ENCODE measurements around the gene CD2AP. TPM values are rescaled to one million over a fixed set of nuclear protein-coding genes. Genes with fewer than 3 reads are reported as not detected.

Gene CD2AP
- total and polyA plus RNA-seq, 9 of the 15 experiments (the other 6 are each of a cell fraction or from before 2014, with no cell fraction given), result 9.4 to 69.7 (median 38.7) TPM

- Histone ChIP-seq H3K36me3 (ENCODE audit: control insufficient read depth, insufficient read depth, low read length) (no peaks in the 10 kb centered on the region; the same call in 2 of the 3 replicates), H3K9me1 (ENCODE audit: control insufficient read depth, insufficient read depth, low read length) (no peaks in the 10 kb centered on the region), H2AFZ (ENCODE audit: low read depth, low read length) (no peak overlapping the region), H3K4me2 (ENCODE audit: insufficient read depth, low read length) (no peak overlapping the region), H3K9ac (ENCODE audit: insufficient read depth in 1 of 2, low read depth in 2 of 2, low read length in 2 of 2) (no peak overlapping the region), H3K4me3 (no peak overlapping the region), H4K20me1 (replicated peaks; ENCODE audit: control insufficient read depth, insufficient read depth, low read length) (no peaks in the 10 kb centered on the region), H3K4me1 (replicated peaks in 1 of 2; ENCODE audit: control insufficient read depth in 2 of 2, insufficient read depth in 2 of 2, low read length in 2 of 2) (peaks cover 0 to 21% of the 10 kb centered on the region in 2 experiments; a peak in 3 of 5 replicates), H3K27ac (ENCODE audit: extremely low read depth, low read depth, low read length) (no peak overlapping the region), H3K79me2 (ENCODE audit: control insufficient read depth, insufficient read depth, low read length) (no peaks in the 10 kb centered on the region), H3K9me3 (replicated peaks; ENCODE audit: control insufficient read depth, insufficient read depth, low read depth, low read length) (no peaks in the 10 kb centered on the region), H3K27me3 (ENCODE audit: control insufficient read depth in 2 of 2, insufficient read depth in 2 of 2, low read length in 2 of 2) (no peaks in the 10 kb centered on the region)
- intact Hi-C loops (cut with micrococcal nuclease) (no loop called here), in situ Hi-C loops (cut with MboI) (no loop called here)
- DNase-seq (ENCODE audit: extremely low read depth in 1 of 4, low spot score in 3 of 4) (no peak), ATAC-seq (no peak), FAIRE-seq (no peak)
- TF ChIP-seq SIRT6 (IDR thresholded peaks at IDR 0.05; ENCODE audit: low read depth, low read length) (no peak), BRD4 (IDR thresholded peaks at IDR 0.05) (no peak), E2F8 (IDR thresholded peaks at IDR 0.05; ENCODE audit: low read depth, partially characterized antibody) (no peak), ZNF175 (CRISPR knock-in tag; IDR thresholded peaks at IDR 0.05; ENCODE audit: low read depth) (no peak), ZSCAN29 (IDR thresholded peaks at IDR 0.05) (no peak), SRSF7 (optimal IDR thresholded peaks at IDR 0.05; ENCODE audit: low read depth, low read length) (no peak), BRF1 (IDR thresholded peaks at IDR 0.05; ENCODE audit: borderline replicate concordance, extremely low read depth, insufficient read length) (no peak), ZNF79 (CRISPR knock-in tag; IDR thresholded peaks at IDR 0.05; ENCODE audit: low read depth) (no peak), NR1H2 (CRISPR knock-in tag; IDR thresholded peaks at IDR 0.05) (no peak), NFRKB (IDR thresholded peaks at IDR 0.05; ENCODE audit: low read depth) (no peak), ZKSCAN8 (CRISPR knock-in tag; IDR thresholded peaks at IDR 0.05) (no peak), ZNF57 (CRISPR knock-in tag; IDR thresholded peaks at IDR 0.05) (no peak), TOE1 (IDR thresholded peaks at IDR 0.05; ENCODE audit: borderline replicate concordance) (no peak), TOE1 (CRISPR knock-in tag; IDR thresholded peaks at IDR 0.05; ENCODE audit: borderline replicate concordance, low read depth) (no peak), POLR2B (IDR thresholded peaks at IDR 0.05; ENCODE audit: low read depth, partially characterized antibody) (no peak), ZNF75A (CRISPR knock-in tag; IDR thresholded peaks at IDR 0.05) (no peak), ZNF436 (CRISPR knock-in tag; IDR thresholded peaks at IDR 0.05) (no peak)
- TF ChIP-seq, protein P1, sequence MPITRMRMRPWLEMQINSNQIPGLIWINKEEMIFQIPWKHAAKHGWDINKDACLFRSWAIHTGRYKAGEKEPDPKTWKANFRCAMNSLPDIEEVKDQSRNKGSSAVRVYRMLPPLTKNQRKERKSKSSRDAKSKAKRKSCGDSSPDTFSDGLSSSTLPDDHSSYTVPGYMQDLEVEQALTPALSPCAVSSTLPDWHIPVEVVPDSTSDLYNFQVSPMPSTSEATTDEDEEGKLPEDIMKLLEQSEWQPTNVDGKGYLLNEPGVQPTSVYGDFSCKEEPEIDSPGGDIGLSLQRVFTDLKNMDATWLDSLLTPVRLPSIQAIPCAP (CRISPR knock-in tag; IDR thresholded peaks at IDR 0.05; ENCODE audit: borderline replicate concordance), result no peak
- ChIA-PET CTCF (ENCODE audit: low intra/inter-chr PET ratio) (interaction anchor here (0.6 kb wide), 1 partner anchor 87 kb away, joined by 3 read pairs; no protein-coding TSS in a partner anchor), POLR2A (no interaction called here)
- WGBS (ENCODE audit: insufficient coverage, low coverage, missing lambda C conversion rate), result 23% methylated on average over 1 of the region's 1 CpG
- BruUV-seq (replicated peaks), result no TSS peak
Measured at GRCh38 chr6:47647188-47647587, 169.6 kb downstream of the CD2AP start.
